Measurements from ENCODE around the gene BEND7.
"Not testable (repeated sequence)": the region's sequence is repeated elsewhere in the genome, so short reads cannot be mapped to it uniquely, and the experiment has no call there.

The BEND7 gene

GRCh38 chr10:13422800-13423199 lies 106.0 kb downstream of the BEND7 start:
- DNase-seq (ENCODE audit: low read depth in 2 of 2, low spot score in 1 of 2): no peak

- DNase-seq (ENCODE audit: low read depth in 2 of 2, low spot score in 1 of 2): no peak
Observed at GRCh38 chr10:13421382-13421917, 107.4 kb downstream of the BEND7 start.

GRCh38 chr10:13420532-13421307 lies 108.1 kb downstream of the BEND7 start:
- DNase-seq (ENCODE audit: low read depth in 2 of 2, low spot score in 1 of 2): no peak

- no peak for DNase-seq (ENCODE audit: low read depth in 2 of 2, low spot score in 1 of 2)
Observed at GRCh38 chr10:13417459-13418126, 111.2 kb downstream of the BEND7 start.

GRCh38 chr10:13416760-13417159 lies 112.1 kb downstream of the BEND7 start:
- no peak for DNase-seq (ENCODE audit: low read depth in 2 of 2, low spot score in 1 of 2)

- DNase-seq (ENCODE audit: low read depth in 2 of 2, low spot score in 1 of 2): no peak
Observed at GRCh38 chr10:13414855-13415254, 114.0 kb downstream of the BEND7 start.

GRCh38 chr10:13414137-13414536 lies 114.7 kb downstream of the BEND7 start:
- DNase-seq (ENCODE audit: low read depth in 2 of 2, low spot score in 1 of 2): no peak

GRCh38 chr10:13412894-13413293 lies 115.9 kb downstream of the BEND7 start:
- DNase-seq (ENCODE audit: low read depth in 2 of 2, low spot score in 1 of 2): no peak

GRCh38 chr10:13404791-13405190 lies 124.0 kb downstream of the BEND7 start:
- DNase-seq (ENCODE audit: low read depth in 2 of 2, low spot score in 1 of 2): no peak

GRCh38 chr10:13404305-13404759 lies 124.5 kb downstream of the BEND7 start:
- DNase-seq (ENCODE audit: low read depth in 2 of 2, low spot score in 1 of 2): no peak

- not testable (repeated sequence) for DNase-seq (ENCODE audit: low read depth in 2 of 2, low spot score in 1 of 2)
Observed at GRCh38 chr10:13403426-13403825, 125.4 kb downstream of the BEND7 start.

- DNase-seq (ENCODE audit: low read depth in 2 of 2, low spot score in 1 of 2): no peak
Observed at GRCh38 chr10:13402021-13402420, 126.8 kb downstream of the BEND7 start.

- no peak for DNase-seq (ENCODE audit: low read depth in 2 of 2, low spot score in 1 of 2)
Observed at GRCh38 chr10:13401142-13401541, 127.7 kb downstream of the BEND7 start.

GRCh38 chr10:13400196-13400965 lies 128.4 kb downstream of the BEND7 start:
- no peak for DNase-seq (ENCODE audit: low read depth in 2 of 2, low spot score in 1 of 2)

- no peak for DNase-seq (ENCODE audit: low read depth in 2 of 2, low spot score in 1 of 2)
Observed at GRCh38 chr10:13399752-13400151, 129.1 kb downstream of the BEND7 start.

- DNase-seq (ENCODE audit: low read depth in 2 of 2, low spot score in 1 of 2): no peak
Observed at GRCh38 chr10:13399236-13399635, 129.6 kb downstream of the BEND7 start.

- no peak for DNase-seq (ENCODE audit: low read depth in 2 of 2, low spot score in 1 of 2)
Observed at GRCh38 chr10:13397052-13397451, 131.8 kb downstream of the BEND7 start.

GRCh38 chr10:13396369-13396768 lies 132.4 kb downstream of the BEND7 start:
- DNase-seq (ENCODE audit: low read depth in 2 of 2, low spot score in 1 of 2): no peak

- no peak for DNase-seq (ENCODE audit: low read depth in 2 of 2, low spot score in 1 of 2)
Observed at GRCh38 chr10:13395540-13395939, 133.3 kb downstream of the BEND7 start.

GRCh38 chr10:13393640-13394039 lies 135.2 kb downstream of the BEND7 start:
- DNase-seq (ENCODE audit: low read depth in 2 of 2, low spot score in 1 of 2): no peak

GRCh38 chr10:13392701-13393100 lies 136.1 kb downstream of the BEND7 start:
- DNase-seq (ENCODE audit: low read depth in 2 of 2, low spot score in 1 of 2): no peak
